K562 (cell line): Measurements from ENCODE around the gene SMIM41.

ENCODE experiments used
- HNRNPL ChIP-seq: fragments of 200-400 bp; formaldehyde crosslinking; IDR thresholded peaks from 2 replicates; pipeline ENCODE4 v1.6.1; 2017; ENCODE audit warnings: low read depth, mild to moderate bottlenecking, low read length
- JUND ChIP-seq, 2 experiments: IDR thresholded peaks; 2 replicates in 1 of 2; 3 replicates in 1 of 2; pipeline ENCODE4 v1.6.1; 2011; ENCODE audit warnings: borderline replicate concordance in 2 of 2, low read depth in 2 of 2, low read length in 2 of 2, improper control_type of control experiment in 1 of 2, missing biosample characterization in 1 of 2, missing genetic modification characterization in 1 of 2, missing genetic modification reagents in 1 of 2
- NR1H2 ChIP-seq: sonication (generic); formaldehyde crosslinking; IDR thresholded peaks from 2 replicates; pipeline ENCODE4 v1.4.0; 2020; ENCODE audit warnings: mild to moderate bottlenecking, missing genetic modification reagents
- STAT5B ChIP-seq: fragments of 250-450 bp; sonication (Bioruptor Pico); IDR thresholded peaks from 2 replicates; pipeline ENCODE4 v1.8.0; 2021; ENCODE audit warnings: mild to moderate bottlenecking, inconsistent platforms
- TAF1 ChIP-seq: IDR thresholded peaks from 2 replicates; pipeline ENCODE4 v1.6.1; 2011; ENCODE audit warnings: mild to moderate bottlenecking, low read length, moderate library complexity; ENCODE audit not compliant: insufficient read depth, control insufficient read depth, severe bottlenecking; ENCODE audit errors: extremely low read depth
- TSC22D4 ChIP-seq: fragments of 450-650 bp; IDR thresholded peaks from 2 replicates; pipeline ENCODE4 v1.6.1; 2016; ENCODE audit warnings: missing genetic modification characterization, missing biosample characterization, control low read depth
- TF ChIP-seq, protein P1 (sequence below): sonication (generic); formaldehyde crosslinking; IDR thresholded peaks from 2 replicates; pipeline ENCODE4 v1.8.0; 2022; ENCODE audit warnings: missing genetic modification reagents, mild to moderate bottlenecking, borderline replicate concordance

DNA sequence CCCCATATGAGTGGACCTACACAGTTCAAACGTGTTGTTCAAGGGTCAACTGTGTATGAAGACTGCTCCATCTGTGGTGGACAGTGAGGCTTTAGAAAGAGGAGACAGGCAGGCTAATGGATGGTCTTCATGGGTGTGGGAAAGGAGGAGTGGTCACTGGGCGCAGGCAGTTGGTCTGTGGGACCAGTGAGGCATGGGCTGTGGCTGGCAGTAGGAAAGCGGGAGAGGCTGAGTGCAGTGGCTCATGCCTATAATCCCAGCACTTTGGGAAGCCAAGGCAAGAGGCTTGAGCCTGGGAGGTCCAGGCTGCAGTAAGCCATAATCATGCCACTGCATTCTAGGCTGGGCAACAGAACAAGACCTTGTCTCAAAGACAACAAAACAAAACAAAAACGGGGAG is 30.2 kb upstream of the SMIM41 start:
- TF ChIP-seq HNRNPL (no peak), NR1H2 (CRISPR knock-in tag) (no peak), TSC22D4 (no peak), TAF1 (no peak), STAT5B (CRISPR knock-in tag) (no peak), JUND (IDR thresholded peaks at IDR 0.05; ENCODE audit: borderline replicate concordance, low read depth, low read length) (no peak), JUND (tag; IDR thresholded peaks at IDR 0.05; ENCODE audit: borderline replicate concordance, low read depth, low read length) (no peak)
- TF ChIP-seq, protein P1, sequence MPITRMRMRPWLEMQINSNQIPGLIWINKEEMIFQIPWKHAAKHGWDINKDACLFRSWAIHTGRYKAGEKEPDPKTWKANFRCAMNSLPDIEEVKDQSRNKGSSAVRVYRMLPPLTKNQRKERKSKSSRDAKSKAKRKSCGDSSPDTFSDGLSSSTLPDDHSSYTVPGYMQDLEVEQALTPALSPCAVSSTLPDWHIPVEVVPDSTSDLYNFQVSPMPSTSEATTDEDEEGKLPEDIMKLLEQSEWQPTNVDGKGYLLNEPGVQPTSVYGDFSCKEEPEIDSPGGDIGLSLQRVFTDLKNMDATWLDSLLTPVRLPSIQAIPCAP = no peak
